Lower lobe of right lung (tissue), 2 donors: Measurements from ENCODE around the gene CACNA1F. TPM values are rescaled to one million over a fixed set of nuclear protein-coding genes. Genes with fewer than 3 reads are reported as not detected.

Experiments used
- ATAC-seq, 2 donors: fragments of 200-7000 bp; cut with Tn5 transposase; one replicate each; pipeline ENCODE4 v1.9.1; 2020 to 2022; ENCODE audit warnings: mild to moderate bottlenecking in 2 of 2, moderate library complexity in 2 of 2
- DNase-seq: peaks from one replicate; pipeline ENCODE4 v3.0.0-alpha.2; 2020
- H3K27ac ChIP-seq: fragments of 200-600 bp; one replicate; pipeline ENCODE4 v1.8.0; 2022
- H3K27me3 ChIP-seq: fragments of 200-600 bp; one replicate; pipeline ENCODE4 v1.8.0; 2022; ENCODE audit warnings: low read depth
- H3K36me3 ChIP-seq: fragments of 200-600 bp; one replicate; pipeline ENCODE4 v1.8.0; 2022; ENCODE audit warnings: mild to moderate bottlenecking
- H3K4me1 ChIP-seq: fragments of 200-600 bp; one replicate; pipeline ENCODE4 v1.8.0; 2022
- H3K4me3 ChIP-seq: fragments of 200-600 bp; one replicate; pipeline ENCODE4 v1.8.0; 2022; ENCODE audit warnings: mild to moderate bottlenecking
- H3K9me3 ChIP-seq: fragments of 200-600 bp; one replicate; pipeline ENCODE4 v1.8.0; 2022
- intact Hi-C: fragments of 100-400 bp; cut with DNase I; formaldehyde crosslinking; loops from one replicate; pipeline ENCODE4 v1.11.0; 2022
- total RNA-seq: library from RNA; stranded (reverse); fragmentation: NEBNext Ultra II Directional; extraction: Animal tissue kit (Norgen Biotek cat#: 25700); gene quantifications from one replicate; pipeline ENCODE4 v1.2.1, GENCODE V29; 2021
- TF ChIP-seq, protein P1 (sequence below): fragments of 200-600 bp; IDR thresholded peaks from one replicate; pipeline ENCODE4 v1.8.0; 2022; ENCODE audit warnings: antibody characterized with exemption, mild to moderate bottlenecking
- donor health status: DM: no; HTN: yes; CAD: no; lungs with severe emphysema.

The CACNA1F gene
- total RNA-seq, 1 donor from 2014 or later = 1.4 TPM

DNA sequence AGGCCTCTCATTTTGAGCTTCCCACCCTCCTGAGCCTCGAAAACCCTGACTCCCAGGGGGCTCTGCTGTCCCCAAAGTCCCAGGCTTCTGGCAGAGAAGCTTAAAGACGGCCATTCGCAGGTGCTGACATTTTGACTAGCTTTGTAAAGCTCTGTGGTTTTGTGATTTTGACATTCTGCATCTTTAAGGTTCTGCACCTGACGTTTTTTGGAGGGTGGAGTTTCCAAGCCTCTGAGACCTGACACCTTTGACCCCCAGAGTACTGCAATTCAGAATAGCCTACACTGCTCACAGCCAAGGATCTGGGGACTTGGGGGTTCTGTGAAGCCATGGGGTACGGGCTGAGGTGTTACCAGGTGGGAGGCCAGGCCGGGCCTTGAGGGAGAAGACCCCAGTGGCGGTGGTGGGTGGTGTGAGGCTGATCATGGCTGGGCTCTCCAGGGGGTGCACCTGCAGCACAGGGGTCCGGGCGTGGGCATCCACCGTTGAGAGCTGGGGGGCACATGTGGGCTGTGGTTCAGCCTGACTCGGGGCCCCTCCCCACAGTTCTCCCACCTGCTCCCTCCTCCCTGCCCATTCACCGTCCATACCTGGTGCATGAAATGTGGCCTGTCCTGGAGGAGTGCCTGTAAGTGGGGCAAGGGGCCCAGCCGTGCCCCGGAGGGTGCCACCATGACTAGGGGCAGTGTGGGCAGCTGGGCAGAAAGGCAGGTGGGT, 24.1 kb upstream of the CACNA1F start:
- no peaks in the 10 kb centered on the region for H3K4me1 ChIP-seq
- H3K27me3 ChIP-seq = no peaks in the 10 kb centered on the region
- ATAC-seq (no peak), DNase-seq (no peak)
- no peak overlapping the region for H3K27ac ChIP-seq
- TF ChIP-seq, protein P1, sequence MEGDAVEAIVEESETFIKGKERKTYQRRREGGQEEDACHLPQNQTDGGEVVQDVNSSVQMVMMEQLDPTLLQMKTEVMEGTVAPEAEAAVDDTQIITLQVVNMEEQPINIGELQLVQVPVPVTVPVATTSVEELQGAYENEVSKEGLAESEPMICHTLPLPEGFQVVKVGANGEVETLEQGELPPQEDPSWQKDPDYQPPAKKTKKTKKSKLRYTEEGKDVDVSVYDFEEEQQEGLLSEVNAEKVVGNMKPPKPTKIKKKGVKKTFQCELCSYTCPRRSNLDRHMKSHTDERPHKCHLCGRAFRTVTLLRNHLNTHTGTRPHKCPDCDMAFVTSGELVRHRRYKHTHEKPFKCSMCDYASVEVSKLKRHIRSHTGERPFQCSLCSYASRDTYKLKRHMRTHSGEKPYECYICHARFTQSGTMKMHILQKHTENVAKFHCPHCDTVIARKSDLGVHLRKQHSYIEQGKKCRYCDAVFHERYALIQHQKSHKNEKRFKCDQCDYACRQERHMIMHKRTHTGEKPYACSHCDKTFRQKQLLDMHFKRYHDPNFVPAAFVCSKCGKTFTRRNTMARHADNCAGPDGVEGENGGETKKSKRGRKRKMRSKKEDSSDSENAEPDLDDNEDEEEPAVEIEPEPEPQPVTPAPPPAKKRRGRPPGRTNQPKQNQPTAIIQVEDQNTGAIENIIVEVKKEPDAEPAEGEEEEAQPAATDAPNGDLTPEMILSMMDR = no peak
- H3K4me3 ChIP-seq = no peak overlapping the region
- no peaks in the 10 kb centered on the region for H3K36me3 ChIP-seq
- intact Hi-C loops = no loop called here
- H3K9me3 ChIP-seq = no peaks in the 10 kb centered on the region

DNA sequence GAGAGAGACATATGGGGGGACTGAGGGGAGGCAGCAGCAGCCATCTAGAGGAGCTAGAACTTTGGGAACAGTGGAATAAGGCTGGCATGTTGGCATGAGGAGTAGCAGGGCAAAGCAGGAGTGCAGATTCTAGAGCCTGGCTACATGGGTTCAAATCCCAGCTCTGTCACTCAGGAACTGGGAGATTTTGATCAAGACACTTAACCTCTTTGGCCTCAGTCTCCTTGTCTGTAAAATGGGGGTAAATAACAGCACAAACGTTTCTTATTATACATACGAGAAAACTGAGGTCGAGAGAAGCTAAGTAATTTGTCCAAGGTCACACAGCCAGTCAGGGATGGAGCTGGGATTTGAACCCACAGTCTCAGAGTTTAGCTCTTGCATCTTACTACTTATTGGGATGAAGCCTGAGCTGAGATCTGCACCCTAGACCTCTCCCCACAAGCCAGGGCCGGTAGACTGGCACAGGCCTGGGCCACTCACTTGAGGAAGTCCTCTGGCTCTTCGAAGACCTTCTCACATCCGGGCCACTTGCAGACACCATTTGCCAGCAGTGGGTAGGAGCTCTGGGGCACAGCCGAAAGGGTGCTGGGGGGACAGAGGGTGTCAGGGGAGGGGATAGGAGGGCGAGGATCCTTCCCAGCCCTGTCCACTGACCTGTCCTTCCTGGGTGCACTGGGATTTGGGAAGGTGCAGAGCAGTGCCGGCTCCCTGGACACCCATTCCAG, 23.3 kb upstream of the CACNA1F start:
- H3K27ac ChIP-seq = no peak overlapping the region
- no peak overlapping the region for H3K4me3 ChIP-seq
- no peaks in the 10 kb centered on the region for H3K9me3 ChIP-seq
- TF ChIP-seq, protein P1 = no peak
- H3K4me1 ChIP-seq = no peaks in the 10 kb centered on the region
- H3K27me3 ChIP-seq = no peaks in the 10 kb centered on the region
- intact Hi-C loops = no loop called here
- no peaks in the 10 kb centered on the region for H3K36me3 ChIP-seq
- ATAC-seq (no peak), DNase-seq (no peak)

DNA sequence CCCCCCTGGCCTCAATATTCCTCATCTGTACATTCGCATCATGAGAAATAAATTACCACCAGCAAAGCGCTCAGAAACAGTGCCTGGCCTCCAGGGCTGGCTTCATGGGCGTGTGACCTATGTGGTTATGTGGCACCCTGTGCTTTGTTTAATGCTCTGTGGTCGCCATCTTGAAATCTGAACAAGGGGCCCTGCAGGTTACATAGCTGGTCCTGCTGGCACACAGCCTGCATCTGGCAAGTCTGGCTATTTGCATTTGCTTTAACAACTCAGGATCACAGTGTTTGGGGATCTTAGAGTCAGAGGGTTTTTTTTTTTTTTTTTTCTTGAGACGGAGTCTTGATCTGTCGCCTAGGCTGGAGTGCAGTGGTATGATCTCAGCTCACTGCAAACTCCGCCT, 21.5 kb upstream of the CACNA1F start:
- no peaks in the 10 kb centered on the region for H3K9me3 ChIP-seq
- H3K4me1 ChIP-seq = no peaks in the 10 kb centered on the region
- intact Hi-C loops = no loop called here
- no peaks in the 10 kb centered on the region for H3K36me3 ChIP-seq
- H3K27ac ChIP-seq = no peak overlapping the region
- no peaks in the 10 kb centered on the region for H3K27me3 ChIP-seq
- DNase-seq (no peak), ATAC-seq (no peak)
- no peak overlapping the region for H3K4me3 ChIP-seq
- TF ChIP-seq, protein P1 = no peak

DNA sequence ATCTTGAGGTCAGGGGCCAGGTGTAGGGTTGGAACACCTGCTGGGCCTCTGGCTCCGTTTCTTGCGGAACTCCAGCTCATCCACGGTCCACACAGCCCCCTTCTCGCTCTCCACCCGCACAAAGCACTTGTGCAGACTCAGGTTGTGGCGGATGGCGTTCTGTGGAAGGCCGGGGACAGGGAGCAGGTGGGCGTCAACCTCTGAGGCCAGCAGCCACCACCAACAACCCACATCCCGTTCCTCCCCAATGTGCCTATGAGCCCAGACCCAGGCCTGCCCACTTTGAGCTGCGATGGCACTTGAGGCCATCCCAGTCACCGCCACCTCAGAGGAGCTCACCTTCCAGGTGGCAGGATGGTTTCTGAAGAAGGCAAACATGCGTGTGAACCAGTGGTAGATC, 18.2 kb upstream of the CACNA1F start:
- DNase-seq = no peak
- peaks cover 25% of the 10 kb centered on the region for H3K36me3 ChIP-seq
- no peaks in the 10 kb centered on the region for H3K27me3 ChIP-seq
- H3K9me3 ChIP-seq = no peaks in the 10 kb centered on the region
- H3K27ac ChIP-seq = no peak overlapping the region
- intact Hi-C loops = no loop called here
- TF ChIP-seq, protein P1 = no peak
- H3K4me3 ChIP-seq = no peak overlapping the region
- no peaks in the 10 kb centered on the region for H3K4me1 ChIP-seq
- ATAC-seq = no peak

DNA sequence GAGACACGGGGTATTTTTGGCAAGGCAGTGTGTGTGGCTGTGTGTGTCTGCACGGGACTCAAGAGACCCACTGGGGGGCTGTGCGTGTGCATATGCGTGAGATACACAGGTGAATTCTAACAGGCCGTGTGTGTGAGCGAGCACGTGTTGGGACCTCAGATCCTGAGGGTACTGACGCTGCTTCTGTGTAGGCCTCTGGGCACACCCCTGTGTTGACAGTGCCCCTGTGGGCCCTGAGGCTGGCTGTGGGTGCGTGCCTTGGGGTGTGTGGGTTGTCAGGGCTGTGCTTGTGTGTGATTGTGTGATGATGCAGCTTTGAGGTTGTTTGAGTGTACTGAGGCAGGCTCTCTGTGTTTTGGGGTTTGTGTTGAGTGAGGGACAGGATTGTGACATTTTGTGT, 17.4 kb upstream of the CACNA1F start:
- H3K27me3 ChIP-seq = no peaks in the 10 kb centered on the region
- H3K4me3 ChIP-seq = no peak overlapping the region
- no peaks in the 10 kb centered on the region for H3K9me3 ChIP-seq
- DNase-seq (no peak), ATAC-seq (no peak)
- peaks cover 31% of the 10 kb centered on the region for H3K36me3 ChIP-seq
- H3K4me1 ChIP-seq = no peaks in the 10 kb centered on the region
- TF ChIP-seq, protein P1 = no peak
- H3K27ac ChIP-seq = no peak overlapping the region
- intact Hi-C loops = no loop called here
